ENCODE results near the gene SMURF1. TPM values are rescaled to one million over a fixed set of nuclear protein-coding genes. Genes with fewer than 3 reads are reported as not detected.

SMURF1 gene
- total RNA-seq, 1 experiment from 2014 or later = 30.2 TPM

DNA sequence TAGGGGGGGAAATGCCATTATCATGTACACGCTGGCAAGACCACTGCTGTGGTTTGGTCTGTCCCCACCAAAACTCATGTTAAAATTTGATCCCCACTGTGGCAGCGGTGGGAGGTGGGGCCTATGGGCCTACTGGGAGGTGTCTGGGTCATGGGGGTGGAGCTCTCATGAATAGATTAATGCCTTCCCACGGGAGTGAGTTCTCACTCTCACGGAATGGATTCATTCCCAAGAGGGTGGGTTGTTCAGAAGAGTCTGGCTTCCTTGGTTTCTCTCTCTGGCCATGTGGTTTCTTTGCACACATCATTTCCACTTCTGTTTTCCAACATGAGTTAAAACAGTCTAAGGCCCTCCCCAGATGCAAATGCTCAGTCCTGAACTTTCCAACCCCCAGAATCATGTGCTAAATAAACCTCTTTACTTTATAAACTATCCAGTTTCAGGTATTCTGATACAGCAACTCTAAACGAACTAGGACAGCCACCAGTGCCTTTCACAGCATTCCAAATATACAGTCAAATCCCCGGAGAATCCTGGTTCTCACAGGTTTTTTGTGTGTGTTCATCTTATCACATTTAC lies 44.3 kb downstream of the SMURF1 start:
- peak overlapping the region; percentile 33; the same call in 1 of the 2 replicates for H3K4me2 ChIP-seq (ENCODE audit: low read length)
- ChIA-PET POLR2A (ENCODE audit: unreplicated experiment) (no interaction called here), CTCF (no interaction called here)
- peaks cover 8% of the 10 kb centered on the region for H3F3A ChIP-seq (ENCODE audit: low read length, unreplicated experiment)
- no peak overlapping the region for H2AFZ ChIP-seq (ENCODE audit: low read length)
- no peak overlapping the region for H3K27ac ChIP-seq (ENCODE audit: low read length)
- H3K9me3 ChIP-seq (ENCODE audit: low read length) = no peaks in the 10 kb centered on the region
- peaks cover 39% of the 10 kb centered on the region for H4K20me1 ChIP-seq (ENCODE audit: low read length)
- peaks cover 94% of the 10 kb centered on the region for H3K79me2 ChIP-seq (ENCODE audit: low read length)
- DNase-seq (no peak), ATAC-seq (no peak)
- H3K36me3 ChIP-seq (ENCODE audit: low read depth, low read length) = peaks cover 6% of the 10 kb centered on the region; the same call in 1 of the 2 replicates
- peaks cover 46% of the 10 kb centered on the region for H3K4me1 ChIP-seq (ENCODE audit: insufficient read depth, low read length)
- no peak for TF ChIP-seq EZH2 (IDR thresholded peaks at IDR 0.05; ENCODE audit: low read length, unreplicated experiment)
- TF ChIP-seq, protein P1, sequence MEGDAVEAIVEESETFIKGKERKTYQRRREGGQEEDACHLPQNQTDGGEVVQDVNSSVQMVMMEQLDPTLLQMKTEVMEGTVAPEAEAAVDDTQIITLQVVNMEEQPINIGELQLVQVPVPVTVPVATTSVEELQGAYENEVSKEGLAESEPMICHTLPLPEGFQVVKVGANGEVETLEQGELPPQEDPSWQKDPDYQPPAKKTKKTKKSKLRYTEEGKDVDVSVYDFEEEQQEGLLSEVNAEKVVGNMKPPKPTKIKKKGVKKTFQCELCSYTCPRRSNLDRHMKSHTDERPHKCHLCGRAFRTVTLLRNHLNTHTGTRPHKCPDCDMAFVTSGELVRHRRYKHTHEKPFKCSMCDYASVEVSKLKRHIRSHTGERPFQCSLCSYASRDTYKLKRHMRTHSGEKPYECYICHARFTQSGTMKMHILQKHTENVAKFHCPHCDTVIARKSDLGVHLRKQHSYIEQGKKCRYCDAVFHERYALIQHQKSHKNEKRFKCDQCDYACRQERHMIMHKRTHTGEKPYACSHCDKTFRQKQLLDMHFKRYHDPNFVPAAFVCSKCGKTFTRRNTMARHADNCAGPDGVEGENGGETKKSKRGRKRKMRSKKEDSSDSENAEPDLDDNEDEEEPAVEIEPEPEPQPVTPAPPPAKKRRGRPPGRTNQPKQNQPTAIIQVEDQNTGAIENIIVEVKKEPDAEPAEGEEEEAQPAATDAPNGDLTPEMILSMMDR (conservative IDR thresholded peaks at IDR 0.05; ENCODE audit: low read depth, low read length) = no peak
- no peak for TF ChIP-seq EZH2phosphoT487 (IDR thresholded peaks at IDR 0.05; ENCODE audit: borderline replicate concordance, low read length)
- intact Hi-C loops (cut with micrococcal nuclease) = loop anchor here (5.0 kb wide), 1 partner anchor 57 kb away; no protein-coding TSS in a partner anchor
- H3K9me2 ChIP-seq (replicated peaks; ENCODE audit: low read length) = no peaks in the 10 kb centered on the region
- no peak overlapping the region for H3K9ac ChIP-seq (ENCODE audit: low read length)
- H3K4me3 ChIP-seq (ENCODE audit: low read length) = no peak overlapping the region
- BruUV-seq (replicated peaks) = no TSS peak
- no peaks in the 10 kb centered on the region for H3K27me3 ChIP-seq (ENCODE audit: low read length)

DNA sequence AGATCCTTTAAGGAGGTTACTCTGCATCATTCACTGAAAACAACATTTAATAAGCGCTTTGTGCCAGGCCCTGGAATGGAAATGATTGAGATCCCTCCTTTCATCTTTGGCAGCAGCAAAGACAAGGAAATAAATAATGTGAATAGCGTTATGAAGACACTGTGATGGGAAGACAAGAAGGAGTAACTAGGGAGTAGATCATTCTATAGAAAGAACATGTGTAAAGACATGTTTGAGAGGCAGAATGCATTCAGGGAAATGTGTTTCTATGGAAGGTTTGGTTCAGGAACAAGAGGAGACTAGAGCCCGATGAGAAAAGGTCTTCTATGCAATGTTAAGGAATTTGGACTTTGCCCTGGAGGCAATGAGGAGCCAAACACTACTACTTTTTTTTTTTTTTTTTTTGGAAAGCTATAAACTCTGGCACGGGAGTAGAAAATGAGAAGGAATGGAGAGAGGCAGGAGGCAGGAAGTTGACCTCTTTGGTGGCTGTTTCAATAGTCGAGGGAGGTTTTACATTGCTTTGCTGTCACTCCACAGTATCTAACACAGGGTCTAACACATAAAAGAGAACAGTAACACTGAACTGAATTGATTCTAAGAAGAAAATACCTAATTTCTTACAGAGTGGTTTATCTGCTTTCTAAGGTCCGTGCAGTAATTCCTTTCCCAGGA lies 44.9 kb downstream of the SMURF1 start:
- CTCF ChIA-PET = interaction anchor here (0.5 kb wide), 1 partner anchor 17 kb away, joined by 3 read pairs; no protein-coding TSS in a partner anchor
- Histone ChIP-seq H3K9me3 (ENCODE audit: low read length) (no peaks in the 10 kb centered on the region), H3K4me3 (ENCODE audit: low read length) (no peak overlapping the region), H4K20me1 (ENCODE audit: low read length) (peaks cover 39% of the 10 kb centered on the region), H3K9me2 (replicated peaks; ENCODE audit: low read length) (no peaks in the 10 kb centered on the region), H3F3A (ENCODE audit: low read length, unreplicated experiment) (peaks cover 8% of the 10 kb centered on the region), H3K27me3 (ENCODE audit: low read length) (no peaks in the 10 kb centered on the region), H3K36me3 (ENCODE audit: low read depth, low read length) (peaks cover 6% of the 10 kb centered on the region; the same call in 1 of the 2 replicates), H3K79me2 (ENCODE audit: low read length) (peaks cover 94% of the 10 kb centered on the region), H3K27ac (ENCODE audit: low read length) (no peak overlapping the region), H3K9ac (ENCODE audit: low read length) (no peak overlapping the region), H3K4me2 (ENCODE audit: low read length) (peak overlapping the region; percentile 33), H2AFZ (ENCODE audit: low read length) (no peak overlapping the region), H3K4me1 (ENCODE audit: insufficient read depth, low read length) (peaks cover 40% of the 10 kb centered on the region)
- no peak for TF ChIP-seq EZH2 (IDR thresholded peaks at IDR 0.05; ENCODE audit: low read length, unreplicated experiment)
- TF ChIP-seq, protein P1 (conservative IDR thresholded peaks at IDR 0.05; ENCODE audit: low read depth, low read length) = no peak
- no peak for TF ChIP-seq EZH2phosphoT487 (IDR thresholded peaks at IDR 0.05; ENCODE audit: borderline replicate concordance, low read length)
- DNase-seq (peak; percentile 56), ATAC-seq (no peak)
- intact Hi-C loops (cut with micrococcal nuclease) = no loop called here
- no TSS peak for BruUV-seq (replicated peaks)
- POLR2A ChIA-PET (ENCODE audit: unreplicated experiment) = no interaction called here

All from PC-3 (cell line).